ENCODE measurements around the gene CCDC157.

Gene CCDC157

DNA sequence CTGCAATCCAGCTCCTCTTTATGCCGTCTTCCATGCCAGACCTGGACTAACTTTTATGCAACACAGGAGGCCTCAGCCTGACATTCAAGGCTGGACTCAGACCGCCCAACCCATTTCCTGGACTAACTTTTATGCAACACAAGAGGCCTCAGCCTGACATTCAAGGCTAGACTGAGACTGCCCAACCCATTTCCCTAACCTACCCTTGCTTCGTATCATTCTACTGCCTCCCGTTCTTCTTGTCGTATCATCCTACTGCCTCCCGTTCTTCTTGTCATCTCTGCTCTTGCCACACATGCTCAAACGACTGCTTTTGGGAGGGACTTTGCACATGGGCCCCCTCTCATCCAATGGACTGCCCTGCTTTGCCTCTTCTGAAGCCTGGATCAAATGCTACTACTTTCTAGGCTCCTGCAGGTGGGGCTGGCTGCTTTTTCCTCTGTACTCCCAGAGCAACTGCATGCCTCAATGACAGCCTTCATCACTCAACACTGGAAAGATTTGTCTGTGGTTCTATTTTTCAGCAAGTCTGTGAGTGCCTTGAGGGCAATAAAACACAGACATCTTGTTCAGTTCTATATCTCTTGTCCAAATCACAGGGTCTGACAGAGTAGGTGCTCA, 37.9 kb upstream of the CCDC157 start:
- intact Hi-C loops (cut with micrococcal nuclease): no loop called here
- peaks cover 87% of the 10 kb centered on the region for H3K36me3 Mint-ChIP-seq (ENCODE audit: low read depth)
- H3K4me1 Mint-ChIP-seq (ENCODE audit: low read depth): peaks cover 93% of the 10 kb centered on the region
- H3K9me3 Mint-ChIP-seq: no peaks in the 10 kb centered on the region
- H3K27me3 Mint-ChIP-seq: no peaks in the 10 kb centered on the region
- no peak overlapping the region for H3K4me3 Mint-ChIP-seq
- H3K27ac Mint-ChIP-seq: peak overlapping the region; percentile 48

DNA sequence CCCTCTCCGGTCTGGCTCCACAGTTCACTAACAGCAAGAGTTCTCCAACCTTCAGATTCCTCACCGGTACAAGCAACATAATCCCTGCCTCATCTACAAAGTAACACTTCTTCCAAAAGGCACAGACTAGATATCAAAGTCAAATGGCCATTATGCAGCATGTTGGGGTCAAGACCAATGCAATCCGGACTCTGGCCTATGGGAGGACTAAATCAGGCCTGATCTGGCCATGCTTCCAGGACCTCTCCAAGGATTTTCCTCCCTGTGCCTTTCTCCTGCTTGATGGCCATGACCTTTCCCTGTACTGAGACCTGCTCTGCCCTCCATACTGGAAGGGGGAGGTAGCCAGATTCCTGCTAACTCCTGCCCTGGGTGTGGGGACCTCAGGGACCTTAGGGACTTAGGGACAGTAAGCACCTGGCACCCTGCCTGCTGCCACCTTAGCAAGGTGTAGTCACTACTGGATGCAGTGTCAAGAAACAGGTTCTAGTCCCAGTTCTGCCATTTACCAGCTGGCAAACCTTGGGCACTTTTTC, 36.7 kb upstream of the CCDC157 start:
- intact Hi-C loops (cut with micrococcal nuclease): loop anchor here (10.0 kb wide), 1 partner anchor 65 kb away; the partner anchor contains the start of gene RNF215
- Mint-ChIP-seq H3K4me3 (no peak overlapping the region), H3K9me3 (no peaks in the 10 kb centered on the region), H3K36me3 (ENCODE audit: low read depth) (peaks cover 80% of the 10 kb centered on the region), H3K27ac (peak overlapping the region; percentile 48), H3K4me1 (ENCODE audit: low read depth) (peaks cover 93% of the 10 kb centered on the region), H3K27me3 (no peaks in the 10 kb centered on the region)

DNA sequence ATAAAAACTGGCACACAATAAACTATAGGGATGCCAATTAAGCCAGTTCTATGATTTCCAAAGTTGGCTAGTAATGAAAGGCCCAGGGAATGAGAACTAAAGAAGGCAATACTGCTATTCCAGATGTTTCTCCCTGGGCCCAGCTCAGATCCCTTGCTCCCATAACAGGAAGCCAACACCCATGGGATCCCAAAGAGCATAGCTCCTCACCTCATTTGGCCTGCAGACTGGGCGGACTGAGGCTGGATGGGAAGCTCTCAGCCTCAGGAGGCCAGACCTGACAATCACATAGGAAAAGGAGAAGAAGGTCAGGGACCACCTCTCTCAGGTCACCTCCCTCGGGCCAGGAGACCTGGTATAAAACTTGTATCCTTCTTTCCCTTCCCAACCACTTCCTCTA, 35.3 kb upstream of the CCDC157 start:
- Mint-ChIP-seq H3K27ac (peak overlapping the region; percentile 39), H3K27me3 (no peaks in the 10 kb centered on the region), H3K9me3 (no peaks in the 10 kb centered on the region), H3K36me3 (ENCODE audit: low read depth) (peaks cover 82% of the 10 kb centered on the region), H3K4me1 (ENCODE audit: low read depth) (peaks cover 90% of the 10 kb centered on the region), H3K4me3 (no peak overlapping the region)
- intact Hi-C loops (cut with micrococcal nuclease): loop anchor here (10.0 kb wide), 1 partner anchor 63 kb away; the partner anchor contains the start of gene RNF215

DNA sequence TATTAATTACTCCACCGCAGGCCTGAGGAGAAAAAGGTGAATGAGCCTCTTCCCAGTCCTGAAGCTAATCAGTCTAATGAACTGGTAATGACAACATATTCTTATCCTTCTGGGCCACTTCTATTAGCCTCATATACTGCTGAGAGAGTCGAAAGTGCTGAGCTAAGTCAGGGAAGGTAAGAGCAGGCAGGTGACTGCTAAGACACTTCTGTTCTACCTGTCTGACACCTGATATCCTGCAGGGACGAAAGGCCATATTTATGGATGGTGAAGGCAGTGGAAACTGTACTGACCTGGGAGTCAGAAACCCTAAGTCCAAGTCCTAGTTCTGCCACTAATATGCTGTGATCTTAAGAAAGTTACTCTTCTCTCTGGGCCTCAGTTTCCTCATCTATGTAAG, 33.6 kb upstream of the CCDC157 start:
- H3K27ac Mint-ChIP-seq: peak overlapping the region; percentile 85
- no peaks in the 10 kb centered on the region for H3K9me3 Mint-ChIP-seq
- peak overlapping the region; percentile 86 for H3K4me3 Mint-ChIP-seq
- no peaks in the 10 kb centered on the region for H3K27me3 Mint-ChIP-seq
- peaks cover 84% of the 10 kb centered on the region for H3K4me1 Mint-ChIP-seq (ENCODE audit: low read depth)
- intact Hi-C loops (cut with micrococcal nuclease): loop anchor here (10.0 kb wide), 1 partner anchor 62 kb away; the partner anchor contains the start of gene RNF215
- H3K36me3 Mint-ChIP-seq (ENCODE audit: low read depth): peaks cover 64% of the 10 kb centered on the region

DNA sequence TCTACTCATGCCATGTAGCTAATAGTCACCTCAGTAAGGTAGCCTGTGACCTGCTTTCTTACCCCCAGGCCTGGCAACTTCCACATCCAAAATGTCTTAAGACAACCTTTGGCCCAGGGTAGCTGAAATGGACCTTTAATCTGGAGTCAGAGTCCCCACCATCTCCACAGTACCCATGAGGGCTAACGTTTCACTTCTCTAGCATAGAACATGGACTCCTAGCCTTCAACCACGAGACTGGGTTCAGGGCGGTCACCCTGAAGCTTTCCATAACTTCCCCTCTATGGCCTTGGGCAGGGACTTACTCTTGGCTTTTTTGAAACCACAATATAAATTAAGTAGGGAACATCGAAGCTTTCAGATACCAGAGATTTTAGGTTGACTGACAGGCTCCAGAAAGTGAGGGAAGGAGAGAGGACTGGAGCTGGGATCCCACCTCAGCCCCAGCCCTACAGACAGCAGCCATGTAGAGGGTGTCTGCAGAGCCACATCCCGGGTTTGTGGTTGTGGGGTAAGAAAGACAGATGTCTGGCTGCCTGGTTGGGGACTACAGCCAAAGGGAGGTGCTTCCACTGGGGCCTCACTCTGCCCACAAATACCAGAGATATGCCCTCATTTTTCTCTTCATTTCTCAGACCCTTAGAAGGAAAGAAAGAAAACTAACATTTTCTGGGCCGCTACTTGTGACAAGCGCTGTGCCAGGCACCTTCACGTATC, 32.6 kb upstream of the CCDC157 start:
- H3K4me1 Mint-ChIP-seq (ENCODE audit: low read depth): peaks cover 75% of the 10 kb centered on the region
- peak overlapping the region; percentile 85 for H3K27ac Mint-ChIP-seq
- no peaks in the 10 kb centered on the region for H3K9me3 Mint-ChIP-seq
- intact Hi-C loops (cut with micrococcal nuclease): loop anchor here (2.0 to 10.0 kb wide), 2 partner anchors 19 to 61 kb away; partner anchors contain the start of gene RNF215
- H3K4me3 Mint-ChIP-seq: peak overlapping the region; percentile 86
- peaks cover 55% of the 10 kb centered on the region for H3K36me3 Mint-ChIP-seq (ENCODE audit: low read depth)
- H3K27me3 Mint-ChIP-seq: no peaks in the 10 kb centered on the region

DNA sequence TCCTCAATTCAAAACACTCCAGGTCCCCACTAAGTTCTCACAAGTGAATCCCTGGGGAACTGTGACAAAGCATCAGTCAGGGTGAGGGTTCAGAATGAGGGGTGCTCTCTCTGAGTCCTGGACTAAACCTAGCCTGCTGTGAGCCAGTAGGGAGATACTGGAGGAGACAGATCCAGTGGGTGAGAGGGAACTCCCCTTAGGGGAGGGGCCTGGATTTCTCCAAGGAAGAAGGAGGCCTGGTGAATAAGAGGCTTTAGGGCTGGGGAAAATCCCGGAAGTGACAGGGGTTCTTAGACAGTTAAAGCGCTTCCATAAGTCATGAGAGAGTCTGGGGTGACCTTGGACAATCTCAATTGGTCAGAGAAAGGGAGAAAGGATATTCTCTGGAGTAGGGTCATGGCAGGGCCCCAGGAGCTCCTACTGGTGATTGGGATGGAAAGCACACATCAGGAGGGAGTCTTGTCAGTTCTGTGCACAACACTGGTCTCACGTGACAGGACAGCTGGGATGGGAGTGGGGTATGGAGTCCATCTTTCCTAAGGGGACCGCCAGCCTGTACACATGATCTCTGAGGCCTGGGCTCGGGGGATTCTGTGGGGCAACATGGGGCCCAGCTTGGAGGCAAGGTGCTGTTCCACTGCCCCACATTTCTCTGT, 31.6 kb upstream of the CCDC157 start:
- Mint-ChIP-seq H3K4me1 (ENCODE audit: low read depth) (peaks cover 65% of the 10 kb centered on the region), H3K27ac (peak overlapping the region; percentile 85), H3K4me3 (peak overlapping the region; percentile 86), H3K27me3 (no peaks in the 10 kb centered on the region), H3K36me3 (ENCODE audit: low read depth) (peaks cover 52% of the 10 kb centered on the region), H3K9me3 (no peaks in the 10 kb centered on the region)
- intact Hi-C loops (cut with micrococcal nuclease): loop anchor here (2.0 to 10.0 kb wide), 2 partner anchors 20 to 60 kb away; partner anchors contain the start of gene RNF215

DNA sequence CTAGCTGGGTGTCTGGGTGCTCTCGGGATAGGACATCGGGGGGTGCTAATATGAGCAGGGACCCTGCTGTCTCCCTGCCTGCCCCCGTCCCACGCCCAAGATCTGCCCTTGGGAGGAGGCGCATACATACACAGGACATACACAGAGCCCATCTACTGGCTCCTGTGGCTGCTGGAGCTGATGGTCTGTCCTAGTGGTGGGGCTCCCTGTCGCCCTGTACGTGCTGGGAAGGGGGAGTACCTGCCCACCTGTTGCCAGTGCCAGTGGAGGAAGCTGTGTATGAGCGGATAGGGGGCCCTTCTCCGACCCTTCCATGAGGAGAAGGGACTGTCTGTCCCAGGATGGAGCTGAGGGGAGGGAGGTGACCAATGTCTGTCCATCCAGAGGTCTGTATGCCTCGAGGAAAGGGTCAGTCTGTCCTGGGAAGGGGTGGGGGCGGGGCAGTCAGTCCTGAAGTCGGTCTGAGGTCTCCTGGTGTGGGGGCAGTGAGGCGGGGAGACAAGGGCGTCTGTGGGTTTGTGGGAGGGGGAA, 31.0 kb upstream of the CCDC157 start:
- Mint-ChIP-seq H3K9me3 (no peaks in the 10 kb centered on the region), H3K4me1 (ENCODE audit: low read depth) (peaks cover 59% of the 10 kb centered on the region), H3K4me3 (peak overlapping the region; percentile 86), H3K27ac (peak overlapping the region; percentile 85), H3K36me3 (ENCODE audit: low read depth) (peaks cover 52% of the 10 kb centered on the region), H3K27me3 (no peaks in the 10 kb centered on the region)
- intact Hi-C loops (cut with micrococcal nuclease): loop anchor here (2.0 to 10.0 kb wide), 4 partner anchors 21 to 59 kb away; partner anchors contain the start of genes CASTOR1, CCDC157, RNF215 and SF3A1

DNA sequence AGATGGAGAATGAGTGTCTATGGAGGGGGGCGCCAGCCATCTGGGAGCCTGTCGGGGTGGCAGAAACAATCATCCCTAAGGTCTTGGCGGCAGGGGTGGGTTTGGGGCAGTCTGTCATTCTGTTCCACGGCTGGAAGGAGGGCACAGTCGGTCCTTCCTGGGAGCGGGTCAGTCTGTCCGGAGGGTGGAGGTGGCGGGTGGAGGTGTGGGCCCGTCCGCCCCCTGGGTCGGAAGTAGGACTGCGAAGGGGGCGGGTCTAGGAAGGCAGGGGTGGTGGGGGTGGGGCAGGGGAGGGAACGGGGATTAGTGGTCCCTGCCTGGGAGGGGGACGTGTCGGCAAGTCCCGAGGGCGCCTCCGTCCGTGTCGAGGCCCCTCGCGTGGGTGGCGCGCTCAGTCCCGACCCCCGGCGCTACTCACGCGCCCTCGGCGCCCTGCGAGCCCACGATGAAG, 30.5 kb upstream of the CCDC157 start:
- H3K4me1 Mint-ChIP-seq (ENCODE audit: low read depth): peaks cover 54% of the 10 kb centered on the region
- no peaks in the 10 kb centered on the region for H3K27me3 Mint-ChIP-seq
- intact Hi-C loops (cut with micrococcal nuclease): loop anchor here (2.0 to 10.0 kb wide), 3 partner anchors 31 to 59 kb away; partner anchors contain the start of genes CASTOR1, CCDC157, RNF215 and SF3A1
- H3K36me3 Mint-ChIP-seq (ENCODE audit: low read depth): peaks cover 52% of the 10 kb centered on the region
- no peaks in the 10 kb centered on the region for H3K9me3 Mint-ChIP-seq
- H3K27ac Mint-ChIP-seq: peak overlapping the region; percentile 85
- peak overlapping the region; percentile 86 for H3K4me3 Mint-ChIP-seq

DNA sequence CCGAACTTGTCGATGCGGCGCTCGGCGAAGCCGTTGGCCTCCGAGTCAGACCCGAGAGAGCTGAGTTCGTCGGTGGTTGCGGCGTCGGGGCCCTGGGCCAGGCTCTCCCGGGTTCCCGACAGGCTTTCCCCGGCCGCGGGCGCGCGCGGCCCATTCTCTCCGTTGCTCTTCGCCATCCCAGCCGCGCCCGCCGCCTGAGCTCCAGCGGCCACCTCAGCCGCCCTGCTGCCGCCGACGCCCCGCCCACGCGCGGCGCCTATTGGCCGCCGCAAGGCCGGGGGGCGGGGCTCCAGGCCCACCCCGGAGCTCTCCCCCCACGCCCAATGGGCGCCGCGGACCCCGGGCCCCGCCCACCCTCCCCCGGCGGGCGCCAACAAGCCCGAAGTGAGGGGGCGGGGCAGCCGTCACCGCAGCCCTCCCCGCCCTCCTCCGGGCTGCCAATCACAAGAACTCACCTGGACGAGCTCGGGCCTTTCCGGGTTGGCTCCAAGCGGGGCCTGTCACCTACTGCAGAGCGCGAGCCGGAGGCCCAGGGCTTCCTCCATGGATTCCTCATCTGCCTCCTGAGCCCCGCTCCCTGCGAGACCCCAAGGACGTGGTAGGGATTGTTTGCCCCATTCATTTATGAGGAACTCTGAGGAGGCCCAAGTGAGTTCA, 30.0 kb upstream of the CCDC157 start, which contains the start of gene TBC1D10A:
TBC1D10A (minus strand) TSS at position 236 of the 657 bp plus-strand sequence; CDS start at position 176, 60 bp downstream.
- Mint-ChIP-seq H3K27me3 (no peaks in the 10 kb centered on the region), H3K27ac (peak within 1 kb of the TSS; percentile 85), H3K9me3 (no peaks in the 10 kb centered on the region), H3K36me3 (ENCODE audit: low read depth) (peaks cover 52% of the 10 kb centered on the region), H3K4me3 (peak within 1 kb of the TSS; percentile 86), H3K4me1 (ENCODE audit: low read depth) (peaks cover 48% of the 10 kb centered on the region)
- intact Hi-C loops (cut with micrococcal nuclease): loop anchor here (2.0 to 10.0 kb wide), 3 partner anchors 30 to 58 kb away; partner anchors contain the start of genes CASTOR1, CCDC157, RNF215 and SF3A1

DNA sequence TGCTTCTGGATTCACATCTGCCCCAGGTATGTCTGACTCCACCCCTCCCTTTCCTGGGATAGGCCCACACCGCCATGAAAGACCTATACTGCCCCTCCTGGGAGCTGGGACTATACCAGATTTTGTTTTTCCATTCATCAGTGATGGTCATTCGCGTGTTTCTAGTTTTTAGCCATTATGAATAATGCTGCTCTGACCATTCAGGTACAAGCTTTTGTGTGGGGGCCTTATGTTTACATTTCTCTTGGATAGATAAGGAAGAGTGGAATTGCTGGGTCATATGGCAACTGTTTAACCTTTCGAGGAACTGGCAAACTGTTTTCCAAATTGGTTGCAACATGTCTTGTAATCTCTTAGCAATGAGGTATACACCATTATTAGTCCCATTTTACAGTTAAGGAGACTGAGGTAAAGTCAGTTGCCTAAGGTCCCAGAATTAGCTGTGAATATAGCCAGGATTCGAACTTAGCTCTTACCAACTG, 28.9 kb upstream of the CCDC157 start:
- Mint-ChIP-seq H3K4me1 (ENCODE audit: low read depth) (peaks cover 43% of the 10 kb centered on the region), H3K27me3 (no peaks in the 10 kb centered on the region), H3K9me3 (no peaks in the 10 kb centered on the region), H3K27ac (peak overlapping the region; percentile 85), H3K4me3 (no peak overlapping the region), H3K36me3 (ENCODE audit: low read depth) (peaks cover 56% of the 10 kb centered on the region)
- intact Hi-C loops (cut with micrococcal nuclease): loop anchor here (2.0 to 10.0 kb wide), 3 partner anchors 29 to 57 kb away; partner anchors contain the start of genes CASTOR1, CCDC157, RNF215 and SF3A1

DNA sequence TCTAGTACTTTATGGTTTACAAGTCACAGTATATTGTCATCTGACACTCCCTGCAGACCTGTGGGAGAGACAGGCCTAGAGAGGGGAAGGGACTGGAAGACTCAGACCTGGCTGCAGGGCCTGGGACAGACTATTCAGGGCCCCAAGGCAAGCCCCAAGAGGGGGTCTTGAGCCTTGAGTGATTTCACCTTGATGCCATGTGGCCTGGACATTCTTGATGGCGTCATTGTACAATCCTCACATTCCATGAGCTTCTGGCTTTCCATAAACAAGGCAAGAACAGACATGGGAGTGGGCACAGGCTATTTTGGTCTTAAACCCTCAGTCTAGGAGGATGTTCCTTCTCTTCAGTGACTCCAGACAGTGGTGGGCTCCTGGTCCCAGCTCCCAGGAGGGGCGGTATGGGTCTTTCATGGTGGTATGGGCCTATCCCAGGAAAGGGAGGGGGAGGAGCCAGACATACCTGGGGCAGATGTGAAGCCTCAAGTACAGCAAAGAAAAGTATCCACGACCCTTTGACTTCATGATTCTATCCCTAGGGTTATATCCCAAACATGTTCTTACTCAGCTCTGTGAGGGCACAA, 28.2 kb upstream of the CCDC157 start:
- no peaks in the 10 kb centered on the region for H3K27me3 Mint-ChIP-seq
- H3K27ac Mint-ChIP-seq: no peak overlapping the region
- intact Hi-C loops (cut with micrococcal nuclease): loop anchor here (10.0 kb wide), 1 partner anchor 56 kb away; the partner anchor contains the start of gene RNF215
- peaks cover 57% of the 10 kb centered on the region for H3K36me3 Mint-ChIP-seq (ENCODE audit: low read depth)
- peaks cover 37% of the 10 kb centered on the region for H3K4me1 Mint-ChIP-seq (ENCODE audit: low read depth)
- H3K4me3 Mint-ChIP-seq: no peak overlapping the region
- H3K9me3 Mint-ChIP-seq: no peaks in the 10 kb centered on the region

DNA sequence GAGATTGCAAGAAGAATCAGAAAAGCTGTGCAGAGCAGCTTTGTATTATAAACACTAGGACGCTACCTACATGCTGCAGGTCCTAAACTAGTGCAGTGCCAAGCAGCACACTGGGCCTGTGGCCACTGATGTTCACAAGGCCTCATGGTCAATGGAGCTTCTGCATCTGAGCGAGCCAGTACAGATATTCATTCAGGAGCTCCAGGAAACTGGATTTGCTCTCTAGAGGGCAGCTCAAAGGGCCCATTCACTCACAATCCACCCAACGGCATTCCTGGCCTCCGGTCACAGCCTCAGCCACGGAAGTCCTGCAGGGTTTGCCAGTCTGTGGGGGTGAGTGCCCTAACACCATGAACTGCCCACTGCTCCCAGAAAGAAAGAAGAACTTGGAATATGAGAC, 24.3 kb upstream of the CCDC157 start:
- no peaks in the 10 kb centered on the region for H3K27me3 Mint-ChIP-seq
- H3K4me3 Mint-ChIP-seq: no peak overlapping the region
- no peak overlapping the region for H3K27ac Mint-ChIP-seq
- no peaks in the 10 kb centered on the region for H3K9me3 Mint-ChIP-seq
- peaks cover 79% of the 10 kb centered on the region for H3K36me3 Mint-ChIP-seq (ENCODE audit: low read depth)
- intact Hi-C loops (cut with micrococcal nuclease): no loop called here
- peaks cover 5% of the 10 kb centered on the region for H3K4me1 Mint-ChIP-seq (ENCODE audit: low read depth)
